NB4 (cell line): ENCODE results near the gene CCDC92.

Experiments
- DNase-seq: peaks from one replicate; pipeline ENCODE4 v3.0.0; 2010; ENCODE audit warnings: low read depth
- H3K4me3 ChIP-seq: one replicate; pipeline ENCODE4 v1.5.1; 2011; ENCODE audit warnings: mild to moderate bottlenecking, low read depth, low read length, moderate library complexity
- MYC ChIP-seq: IDR thresholded peaks from 2 replicates; pipeline ENCODE4 v1.6.1; 2011; ENCODE audit warnings: low read depth, low read length
- POLR2A ChIP-seq: IDR thresholded peaks from 2 replicates; pipeline ENCODE4 v1.6.1; 2011; ENCODE audit warnings: mild to moderate bottlenecking; ENCODE audit not compliant: insufficient read length; ENCODE audit errors: extremely low read depth
- TF ChIP-seq, protein P1 (sequence below): IDR thresholded peaks from 2 replicates; pipeline ENCODE4 v1.6.1; 2011; ENCODE audit warnings: low read depth, low read length
- TF ChIP-seq, protein P2 (sequence below): IDR thresholded peaks from one replicate; pipeline ENCODE4 v1.5.1; 2012; ENCODE audit warnings: low read depth, low read length

CCDC92 gene

GRCh38 chr12:124018539-124018938 lies 45.9 kb upstream of the CCDC92 start:
- no peak overlapping the region for H3K4me3 ChIP-seq
- peak; percentile 54 for DNase-seq
- TF ChIP-seq, protein P1, sequence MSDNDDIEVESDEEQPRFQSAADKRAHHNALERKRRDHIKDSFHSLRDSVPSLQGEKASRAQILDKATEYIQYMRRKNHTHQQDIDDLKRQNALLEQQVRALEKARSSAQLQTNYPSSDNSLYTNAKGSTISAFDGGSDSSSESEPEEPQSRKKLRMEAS, result no peak
- TF ChIP-seq, protein P2, sequence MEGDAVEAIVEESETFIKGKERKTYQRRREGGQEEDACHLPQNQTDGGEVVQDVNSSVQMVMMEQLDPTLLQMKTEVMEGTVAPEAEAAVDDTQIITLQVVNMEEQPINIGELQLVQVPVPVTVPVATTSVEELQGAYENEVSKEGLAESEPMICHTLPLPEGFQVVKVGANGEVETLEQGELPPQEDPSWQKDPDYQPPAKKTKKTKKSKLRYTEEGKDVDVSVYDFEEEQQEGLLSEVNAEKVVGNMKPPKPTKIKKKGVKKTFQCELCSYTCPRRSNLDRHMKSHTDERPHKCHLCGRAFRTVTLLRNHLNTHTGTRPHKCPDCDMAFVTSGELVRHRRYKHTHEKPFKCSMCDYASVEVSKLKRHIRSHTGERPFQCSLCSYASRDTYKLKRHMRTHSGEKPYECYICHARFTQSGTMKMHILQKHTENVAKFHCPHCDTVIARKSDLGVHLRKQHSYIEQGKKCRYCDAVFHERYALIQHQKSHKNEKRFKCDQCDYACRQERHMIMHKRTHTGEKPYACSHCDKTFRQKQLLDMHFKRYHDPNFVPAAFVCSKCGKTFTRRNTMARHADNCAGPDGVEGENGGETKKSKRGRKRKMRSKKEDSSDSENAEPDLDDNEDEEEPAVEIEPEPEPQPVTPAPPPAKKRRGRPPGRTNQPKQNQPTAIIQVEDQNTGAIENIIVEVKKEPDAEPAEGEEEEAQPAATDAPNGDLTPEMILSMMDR, result no peak
- TF ChIP-seq POLR2A (no peak), MYC (no peak)

DNA sequence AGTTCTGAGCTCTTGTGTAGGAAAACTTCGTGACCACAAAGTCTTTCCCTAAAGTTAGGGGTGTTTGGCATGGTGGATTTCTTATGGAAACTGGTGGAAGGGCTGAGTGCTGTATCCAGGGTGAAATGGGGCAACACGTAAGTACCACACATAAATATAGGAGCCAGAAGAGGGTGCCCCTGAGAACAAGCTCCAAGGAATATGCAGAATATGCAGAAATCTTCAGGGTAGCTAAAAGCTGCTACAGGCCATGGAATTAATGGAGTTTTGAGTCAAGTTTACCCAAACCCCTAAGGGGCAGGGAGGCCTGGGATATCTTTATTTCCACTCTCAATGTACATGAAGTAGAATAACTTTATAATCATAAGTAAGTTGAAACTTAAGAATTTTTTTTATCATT lies 44.4 kb upstream of the CCDC92 start:
- TF ChIP-seq POLR2A (no peak), MYC (no peak)
- TF ChIP-seq, protein P2, result no peak
- TF ChIP-seq, protein P1, result no peak
- no peak overlapping the region for H3K4me3 ChIP-seq
- DNase-seq, result no peak

GRCh38 chr12:124015494-124016461 lies 43.1 kb upstream of the CCDC92 start:
- no peak for DNase-seq
- no peak overlapping the region for H3K4me3 ChIP-seq
- TF ChIP-seq, protein P2, result no peak
- TF ChIP-seq, protein P1, result no peak
- TF ChIP-seq MYC (no peak), POLR2A (no peak)

DNA sequence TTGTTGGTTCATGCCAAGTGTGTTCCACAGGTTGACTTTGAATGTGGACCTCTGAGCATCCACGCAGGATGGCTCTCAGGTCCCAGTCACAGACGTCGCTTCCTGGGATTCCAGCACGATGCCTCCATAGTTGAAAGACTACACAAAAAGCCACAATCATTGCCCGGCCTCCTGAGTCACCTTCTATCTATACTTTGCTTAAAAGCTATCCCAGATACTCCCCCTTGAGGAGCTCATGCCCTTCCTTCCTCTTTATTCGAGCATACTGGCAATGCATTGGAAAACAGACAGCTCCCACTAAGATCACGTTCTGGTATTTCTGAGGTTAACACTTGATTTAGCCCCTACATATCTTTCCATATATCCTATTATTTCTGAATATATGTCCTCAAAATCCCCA lies 40.4 kb upstream of the CCDC92 start:
- TF ChIP-seq, protein P2, result no peak
- TF ChIP-seq POLR2A (no peak), MYC (no peak)
- TF ChIP-seq, protein P1, result no peak
- peak; percentile 43 for DNase-seq

DNA sequence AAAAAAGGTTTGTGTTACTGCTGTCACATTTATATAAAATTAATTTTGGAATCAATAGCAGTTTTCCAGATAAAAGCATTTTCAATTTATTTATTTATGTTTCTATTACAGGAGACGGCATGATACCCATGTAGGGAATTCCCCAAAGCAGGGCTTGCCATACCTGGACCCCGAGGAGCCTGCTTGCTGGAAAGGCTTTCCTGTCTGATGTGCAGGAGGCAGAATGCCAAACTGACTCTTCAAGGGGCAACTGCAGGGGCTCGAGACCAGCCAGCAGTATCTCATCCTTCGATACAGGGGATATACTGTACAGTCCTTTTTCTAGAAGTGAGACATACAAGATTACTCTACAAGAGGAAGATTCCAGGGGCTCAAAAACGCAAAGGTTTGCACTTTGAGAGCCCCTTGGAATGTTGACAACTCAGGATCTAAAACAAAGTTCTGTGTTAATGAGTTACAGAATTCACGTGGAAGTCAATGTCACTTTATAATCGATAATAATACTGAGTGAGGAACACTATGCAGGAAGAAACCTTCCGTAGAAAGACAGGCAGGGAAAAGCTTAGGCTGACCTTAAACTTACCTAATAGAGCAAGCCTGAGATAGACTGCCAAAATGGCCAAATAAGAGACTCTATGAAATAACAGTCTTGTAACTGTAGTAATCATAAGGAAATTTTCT lies 38.9 kb upstream of the CCDC92 start:
- TF ChIP-seq MYC (no peak), POLR2A (no peak)
- no peak for DNase-seq
- no peak overlapping the region for H3K4me3 ChIP-seq

More for the DNA sequence above, 40.4 kb upstream of the CCDC92 start:
- no peak overlapping the region for H3K4me3 ChIP-seq

GRCh38 chr12:124010687-124011086 lies 38.1 kb upstream of the CCDC92 start:
- TF ChIP-seq, protein P2, result no peak
- TF ChIP-seq, protein P1, result no peak
- no peak for TF ChIP-seq POLR2A
- DNase-seq, result no peak
- no peak overlapping the region for H3K4me3 ChIP-seq
